Keratinocyte (primary cell): ENCODE data around the gene SKIC8. TPM values are rescaled to one million over a fixed set of nuclear protein-coding genes. Genes with fewer than 3 reads are reported as not detected.

ENCODE experiments used
- DNase-seq: peaks from one replicate; pipeline ENCODE4 v3.0.0-alpha.2; 2011; ENCODE audit warnings: low read depth, missing footprints, low spot score
- FAIRE-seq: peaks from 2 replicates; lab custom pipeline; 2011; peaks lifted over from hg19 to GRCh38; lab: Jason Lieb, UNC
- H2AFZ ChIP-seq: 2 replicates; pipeline ENCODE4 v1.6.0; 2012; ENCODE audit warnings: low read length, control low read depth, inconsistent platforms; ENCODE audit not compliant: control insufficient read depth
- H3K27ac ChIP-seq: 2 replicates; pipeline ENCODE4 v1.5.1; 2011; ENCODE audit warnings: low read length; ENCODE audit not compliant: control insufficient read depth, insufficient read depth
- H3K27me3 ChIP-seq: 3 replicates; pipeline ENCODE4 v1.6.0; 2011; ENCODE audit warnings: low read length; ENCODE audit not compliant: control insufficient read depth, insufficient read depth; ENCODE audit errors: extremely low read depth
- H3K36me3 ChIP-seq, 2 experiments: 2 replicates in 1 of 2; 3 replicates in 1 of 2; pipeline ENCODE4 v1.5.1; 2011; ENCODE audit warnings: low read length in 2 of 2, mild to moderate bottlenecking in 1 of 2; ENCODE audit not compliant: control insufficient read depth in 2 of 2, insufficient read depth in 2 of 2; ENCODE audit errors: extremely low read depth in 1 of 2
- H3K4me1 ChIP-seq: 3 replicates; pipeline ENCODE4 v1.5.1; 2011; ENCODE audit warnings: low read length; ENCODE audit not compliant: control insufficient read depth, insufficient read depth; ENCODE audit errors: extremely low read depth
- H3K4me2 ChIP-seq: 3 replicates; pipeline ENCODE4 v1.6.0; 2011; ENCODE audit warnings: low read depth, low read length; ENCODE audit not compliant: control insufficient read depth, insufficient read depth; ENCODE audit errors: extremely low read depth
- H3K4me3 ChIP-seq, 3 experiments: fragments of 200-600 bp in 1 of 3; sonication (generic) in 1 of 3; 2 replicates in 2 of 3; 3 replicates in 1 of 3; pipeline ENCODE4 v1.5.1; 2011 to 2016; ENCODE audit warnings: low read length in 3 of 3, mild to moderate bottlenecking in 3 of 3, control low read depth in 2 of 3, inconsistent platforms in 1 of 3, low read depth in 1 of 3, mixed read lengths in 1 of 3, mixed run types in 1 of 3, moderate library complexity in 1 of 3; ENCODE audit not compliant: control insufficient read depth in 2 of 3, insufficient read depth in 2 of 3; ENCODE audit errors: extremely low read depth in 1 of 3
- H3K79me2 ChIP-seq: 2 replicates; pipeline ENCODE4 v1.6.0; 2012; ENCODE audit warnings: low read length; ENCODE audit not compliant: control insufficient read depth, insufficient read depth
- H3K9ac ChIP-seq: 3 replicates; pipeline ENCODE4 v1.6.0; 2011; ENCODE audit warnings: low read length; ENCODE audit not compliant: control insufficient read depth, insufficient read depth; ENCODE audit errors: extremely low read depth
- H3K9me1 ChIP-seq: 3 replicates; pipeline ENCODE4 v1.6.0; 2011; ENCODE audit warnings: low read length; ENCODE audit not compliant: control insufficient read depth, insufficient read depth; ENCODE audit errors: extremely low read depth
- H3K9me3 ChIP-seq: 2 replicates; pipeline ENCODE4 v1.5.1; 2012; ENCODE audit warnings: low read depth, low read length; ENCODE audit not compliant: control insufficient read depth
- H4K20me1 ChIP-seq: 3 replicates; pipeline ENCODE4 v1.6.0; 2011; ENCODE audit warnings: low read length; ENCODE audit not compliant: control insufficient read depth, insufficient read depth; ENCODE audit errors: extremely low read depth
- EZH2 ChIP-seq: IDR thresholded peaks from one replicate; pipeline ENCODE4 v1.6.1; 2012; ENCODE audit warnings: inconsistent platforms, mild to moderate bottlenecking, low read length, moderate library complexity
- dilution Hi-C: fragments of 300-500 bp; cut with MboI; formaldehyde crosslinking; loops from one replicate; pipeline ENCODE4 v1.7.0; 2020; ENCODE audit warnings: low sequenced_read_pairs; ENCODE audit not compliant: extremely low pct_ligation_motif_present
- polyA plus RNA-seq, 5 experiments: library from polyadenylated mRNA; depleted of rRNA in 3 of 5; stranded (reverse) in 3 of 5; stranded (forward) in 1 of 5; unstranded in 1 of 5; fragments of >200 nt; gene quantifications; 1 replicate in 1 of 5; 2 replicates in 3 of 5; 3 replicates in 1 of 5; pipeline versions ENCODE4 v1.2.1 to v1.2.3, GENCODE V29; 2011 to 2012; ENCODE audit warnings: missing spikeins in 2 of 5, low read depth in 1 of 5, low replicate concordance in 1 of 5
- TF ChIP-seq, protein P1 (sequence below), 3 experiments: IDR thresholded peaks in 1 of 3; conservative IDR thresholded peaks in 1 of 3; optimal IDR thresholded peaks in 1 of 3; 2 replicates in 2 of 3; 3 replicates in 1 of 3; pipeline versions ENCODE3 to v1.5.1; 2011; ENCODE audit warnings: low read length in 3 of 3, mild to moderate bottlenecking in 3 of 3, moderate library complexity in 2 of 3, control low read depth in 1 of 3, inconsistent platforms in 1 of 3; ENCODE audit not compliant: insufficient read depth in 2 of 3; ENCODE audit errors: extremely low read depth in 1 of 3

The SKIC8 gene
- polyA plus RNA-seq, 1 donor (not counting 4 experiments of a cell fraction or from before 2014, with no cell fraction given): 101 TPM

DNA sequence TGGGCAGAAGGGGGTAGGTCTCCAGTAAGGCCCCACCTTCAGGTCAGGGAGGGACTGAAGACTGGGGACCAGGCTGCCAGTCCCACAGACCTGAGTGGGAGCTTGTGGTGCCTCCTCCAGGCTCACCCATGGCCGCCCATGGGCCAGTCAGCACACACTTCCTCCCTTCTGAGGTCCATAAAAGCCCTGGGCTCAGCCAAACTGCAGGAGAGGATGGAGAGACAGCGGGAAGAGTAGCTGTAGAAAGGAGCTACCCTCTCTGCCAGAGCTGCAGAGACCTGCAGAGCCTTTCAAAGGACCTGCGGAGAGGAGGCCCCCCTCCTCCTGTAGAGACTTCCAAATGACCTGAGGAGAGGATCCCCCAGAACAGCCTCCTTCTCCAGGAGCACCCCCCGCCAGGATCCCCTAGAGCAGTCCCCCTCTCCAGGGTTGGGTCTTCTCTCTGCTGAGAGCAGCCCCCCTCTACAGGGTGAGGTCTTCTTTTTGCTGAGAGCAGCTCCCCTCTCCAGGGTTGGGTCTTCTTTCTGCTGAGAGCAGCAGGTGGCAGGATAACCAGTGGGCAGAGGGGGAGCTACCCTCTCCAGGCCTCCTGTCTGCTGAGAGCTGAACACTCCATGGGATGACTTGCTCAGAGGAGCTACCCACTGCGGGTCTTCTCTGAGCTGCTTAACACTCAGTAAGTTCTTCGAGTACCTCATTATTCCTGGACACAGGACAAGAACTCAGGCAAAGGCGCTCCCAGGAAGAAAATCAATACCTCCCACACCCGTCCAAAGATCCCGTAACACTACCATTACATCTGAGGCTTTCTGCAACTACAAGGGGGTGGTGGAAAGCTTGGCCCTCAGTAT lies 5.0 kb upstream of the SKIC8 start:
- no peak overlapping the region for H3K9ac ChIP-seq

DNA sequence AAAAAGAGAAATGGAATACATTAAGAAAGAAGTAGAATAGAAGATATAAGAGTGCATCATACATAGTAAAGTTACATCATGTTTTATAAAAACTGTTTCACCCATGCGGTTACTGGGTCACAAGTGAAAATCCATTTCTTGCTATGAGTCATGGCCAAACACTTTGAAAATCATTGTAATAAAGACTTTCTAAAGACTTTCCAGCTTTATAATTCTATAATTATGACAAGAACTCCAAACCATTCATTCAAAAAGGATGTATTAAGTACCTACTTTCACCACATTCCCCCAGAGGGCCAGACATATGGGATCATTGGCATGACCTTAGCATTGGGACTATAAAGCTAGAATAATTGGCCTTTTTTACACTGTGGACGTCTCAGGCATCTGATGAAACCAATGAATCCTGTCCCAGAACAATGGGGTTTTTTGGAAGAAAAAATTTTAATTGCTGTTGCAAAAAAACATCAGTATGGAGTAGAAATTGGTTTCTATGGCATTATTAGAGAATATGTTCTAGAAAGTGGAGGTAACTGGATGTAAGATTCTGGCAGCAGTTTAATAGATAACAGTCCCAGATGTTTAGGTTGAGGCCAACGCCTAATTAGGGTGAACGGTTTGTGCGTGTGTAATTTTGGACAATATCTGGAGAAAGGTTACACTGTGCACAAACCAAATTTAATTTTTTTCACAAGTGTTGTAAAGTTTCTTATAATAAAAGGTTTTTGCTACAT lies 3.3 kb upstream of the SKIC8 start:
- DNase-seq: no peak
- Histone ChIP-seq H3K36me3 (no peaks in the 10 kb centered on the region), H2AFZ (no peak overlapping the region), H4K20me1 (no peaks in the 10 kb centered on the region), H3K9ac (no peak overlapping the region), H3K27ac (no peak overlapping the region), H3K27me3 (no peaks in the 10 kb centered on the region), H3K4me3 (no peak overlapping the region), H3K79me2 (peaks cover 16% of the 10 kb centered on the region), H3K9me1 (no peaks in the 10 kb centered on the region), H3K4me2 (no peak overlapping the region), H3K9me3 (no peaks in the 10 kb centered on the region), H3K4me1 (peaks cover 6% of the 10 kb centered on the region)
- TF ChIP-seq, protein P1, sequence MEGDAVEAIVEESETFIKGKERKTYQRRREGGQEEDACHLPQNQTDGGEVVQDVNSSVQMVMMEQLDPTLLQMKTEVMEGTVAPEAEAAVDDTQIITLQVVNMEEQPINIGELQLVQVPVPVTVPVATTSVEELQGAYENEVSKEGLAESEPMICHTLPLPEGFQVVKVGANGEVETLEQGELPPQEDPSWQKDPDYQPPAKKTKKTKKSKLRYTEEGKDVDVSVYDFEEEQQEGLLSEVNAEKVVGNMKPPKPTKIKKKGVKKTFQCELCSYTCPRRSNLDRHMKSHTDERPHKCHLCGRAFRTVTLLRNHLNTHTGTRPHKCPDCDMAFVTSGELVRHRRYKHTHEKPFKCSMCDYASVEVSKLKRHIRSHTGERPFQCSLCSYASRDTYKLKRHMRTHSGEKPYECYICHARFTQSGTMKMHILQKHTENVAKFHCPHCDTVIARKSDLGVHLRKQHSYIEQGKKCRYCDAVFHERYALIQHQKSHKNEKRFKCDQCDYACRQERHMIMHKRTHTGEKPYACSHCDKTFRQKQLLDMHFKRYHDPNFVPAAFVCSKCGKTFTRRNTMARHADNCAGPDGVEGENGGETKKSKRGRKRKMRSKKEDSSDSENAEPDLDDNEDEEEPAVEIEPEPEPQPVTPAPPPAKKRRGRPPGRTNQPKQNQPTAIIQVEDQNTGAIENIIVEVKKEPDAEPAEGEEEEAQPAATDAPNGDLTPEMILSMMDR (optimal IDR thresholded peaks at IDR 0.05 in 1 of 3, IDR thresholded peaks at IDR 0.05 in 1 of 3, conservative IDR thresholded peaks at IDR 0.05 in 1 of 3; ENCODE audit: extremely low read depth in 1 of 3, insufficient read depth in 2 of 3, low read length in 3 of 3): no peak
- no peak for TF ChIP-seq EZH2
- dilution Hi-C loops: no loop called here
- no peak for FAIRE-seq

More for the DNA sequence above, 5.0 kb upstream of the SKIC8 start:
- no peaks in the 10 kb centered on the region for H3K9me1 ChIP-seq
- H3K27ac ChIP-seq: no peak overlapping the region
- dilution Hi-C loops: no loop called here
- no peak overlapping the region for H2AFZ ChIP-seq
- H3K36me3 ChIP-seq: no peaks in the 10 kb centered on the region
- no peak for DNase-seq
- no peak overlapping the region for H3K4me3 ChIP-seq
- no peak for FAIRE-seq
- H4K20me1 ChIP-seq: no peaks in the 10 kb centered on the region
- H3K4me2 ChIP-seq: no peak overlapping the region
- no peak for TF ChIP-seq EZH2
- TF ChIP-seq, protein P1 (optimal IDR thresholded peaks at IDR 0.05 in 1 of 3, IDR thresholded peaks at IDR 0.05 in 1 of 3, conservative IDR thresholded peaks at IDR 0.05 in 1 of 3; ENCODE audit: extremely low read depth in 1 of 3, insufficient read depth in 2 of 3, low read length in 3 of 3): no peak
- H3K27me3 ChIP-seq: no peaks in the 10 kb centered on the region
- H3K4me1 ChIP-seq: no peaks in the 10 kb centered on the region
- no peaks in the 10 kb centered on the region for H3K9me3 ChIP-seq
- no peaks in the 10 kb centered on the region for H3K79me2 ChIP-seq
